Chondrocyte (in vitro differentiated cells): ENCODE data around the gene PTPRK. TPM values are rescaled to one million over a fixed set of nuclear protein-coding genes. Genes with fewer than 3 reads are reported as not detected.

ENCODE experiments used
- DNase-seq: peaks from one replicate; pipeline ENCODE4 v3.0.0; 2021; ENCODE audit warnings: mixed read lengths, low spot score
- H3K27ac Mint-ChIP-seq: one replicate; pipeline ENCODE4 v1.8.0; 2021; ENCODE audit warnings: mild to moderate bottlenecking, moderate library complexity, mixed read lengths; ENCODE audit not compliant: unreplicated experiment
- H3K27me3 Mint-ChIP-seq: 2 replicates; pipeline ENCODE4 v1.8.0; 2021; ENCODE audit warnings: low read depth, mixed read lengths
- H3K36me3 Mint-ChIP-seq: 2 replicates; pipeline ENCODE4 v1.8.0; 2021; ENCODE audit warnings: low read depth, mixed read lengths
- H3K4me1 Mint-ChIP-seq: 2 replicates; pipeline ENCODE4 v1.8.0; 2021; ENCODE audit warnings: low read depth, mild to moderate bottlenecking, mixed read lengths
- H3K4me3 Mint-ChIP-seq: one replicate; pipeline ENCODE4 v1.8.0; 2021; ENCODE audit warnings: mild to moderate bottlenecking, moderate library complexity, mixed read lengths; ENCODE audit not compliant: unreplicated experiment
- H3K9me3 Mint-ChIP-seq: 2 replicates; pipeline ENCODE4 v1.8.0; 2021; ENCODE audit warnings: low read depth, mixed read lengths
- total RNA-seq: library from RNA; stranded (reverse); gene quantifications from 3 replicates; pipeline ENCODE4 v1.2.1, GENCODE V29; 2021
- TF ChIP-seq, protein P1 (sequence below): fragments of 200-600 bp; sonication (generic); IDR thresholded peaks from 2 replicates; pipeline ENCODE4 v1.5.0; 2021; ENCODE audit warnings: antibody characterized with exemption, mild to moderate bottlenecking, moderate library complexity

The PTPRK gene
- total RNA-seq, 1 donor from 2014 or later, result 63.3 TPM

DNA sequence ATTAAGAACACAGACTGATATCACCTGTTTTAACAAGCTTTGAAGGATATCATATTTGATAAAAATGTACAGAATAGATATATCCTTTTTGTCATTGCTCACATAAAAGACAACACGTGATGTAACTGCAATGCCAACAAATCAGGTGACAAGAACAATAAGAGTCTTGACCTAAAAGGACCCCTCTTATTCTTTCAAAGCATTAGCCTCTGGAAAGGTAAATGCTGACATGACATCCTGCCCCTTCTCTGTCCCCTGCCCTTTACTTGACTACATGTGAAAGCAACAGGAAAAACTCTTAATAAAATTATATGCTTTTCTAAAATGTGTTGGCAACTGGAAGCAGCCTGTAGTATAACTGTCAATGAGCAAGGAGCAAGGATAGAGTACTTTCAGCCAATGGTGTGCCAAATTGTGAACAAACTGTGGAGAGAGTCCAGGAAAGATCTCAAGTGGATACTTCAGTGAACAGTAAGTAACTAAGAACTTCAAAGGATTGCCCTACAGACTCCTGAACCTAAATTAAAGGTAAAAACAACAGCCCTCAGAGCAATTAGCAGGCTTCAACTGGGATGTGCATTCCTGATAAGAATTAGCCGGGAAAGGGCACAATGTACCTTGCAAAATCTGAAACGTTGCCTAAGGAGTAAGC lies 16.3 kb downstream of the PTPRK start:
- DNase-seq, result no peak
- Mint-ChIP-seq H3K4me3 (no peak overlapping the region), H3K36me3 (no peaks in the 10 kb centered on the region), H3K4me1 (peaks cover 78% of the 10 kb centered on the region), H3K27me3 (no peaks in the 10 kb centered on the region), H3K9me3 (no peaks in the 10 kb centered on the region), H3K27ac (no peak overlapping the region)
- TF ChIP-seq, protein P1, sequence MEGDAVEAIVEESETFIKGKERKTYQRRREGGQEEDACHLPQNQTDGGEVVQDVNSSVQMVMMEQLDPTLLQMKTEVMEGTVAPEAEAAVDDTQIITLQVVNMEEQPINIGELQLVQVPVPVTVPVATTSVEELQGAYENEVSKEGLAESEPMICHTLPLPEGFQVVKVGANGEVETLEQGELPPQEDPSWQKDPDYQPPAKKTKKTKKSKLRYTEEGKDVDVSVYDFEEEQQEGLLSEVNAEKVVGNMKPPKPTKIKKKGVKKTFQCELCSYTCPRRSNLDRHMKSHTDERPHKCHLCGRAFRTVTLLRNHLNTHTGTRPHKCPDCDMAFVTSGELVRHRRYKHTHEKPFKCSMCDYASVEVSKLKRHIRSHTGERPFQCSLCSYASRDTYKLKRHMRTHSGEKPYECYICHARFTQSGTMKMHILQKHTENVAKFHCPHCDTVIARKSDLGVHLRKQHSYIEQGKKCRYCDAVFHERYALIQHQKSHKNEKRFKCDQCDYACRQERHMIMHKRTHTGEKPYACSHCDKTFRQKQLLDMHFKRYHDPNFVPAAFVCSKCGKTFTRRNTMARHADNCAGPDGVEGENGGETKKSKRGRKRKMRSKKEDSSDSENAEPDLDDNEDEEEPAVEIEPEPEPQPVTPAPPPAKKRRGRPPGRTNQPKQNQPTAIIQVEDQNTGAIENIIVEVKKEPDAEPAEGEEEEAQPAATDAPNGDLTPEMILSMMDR, result no peak

DNA sequence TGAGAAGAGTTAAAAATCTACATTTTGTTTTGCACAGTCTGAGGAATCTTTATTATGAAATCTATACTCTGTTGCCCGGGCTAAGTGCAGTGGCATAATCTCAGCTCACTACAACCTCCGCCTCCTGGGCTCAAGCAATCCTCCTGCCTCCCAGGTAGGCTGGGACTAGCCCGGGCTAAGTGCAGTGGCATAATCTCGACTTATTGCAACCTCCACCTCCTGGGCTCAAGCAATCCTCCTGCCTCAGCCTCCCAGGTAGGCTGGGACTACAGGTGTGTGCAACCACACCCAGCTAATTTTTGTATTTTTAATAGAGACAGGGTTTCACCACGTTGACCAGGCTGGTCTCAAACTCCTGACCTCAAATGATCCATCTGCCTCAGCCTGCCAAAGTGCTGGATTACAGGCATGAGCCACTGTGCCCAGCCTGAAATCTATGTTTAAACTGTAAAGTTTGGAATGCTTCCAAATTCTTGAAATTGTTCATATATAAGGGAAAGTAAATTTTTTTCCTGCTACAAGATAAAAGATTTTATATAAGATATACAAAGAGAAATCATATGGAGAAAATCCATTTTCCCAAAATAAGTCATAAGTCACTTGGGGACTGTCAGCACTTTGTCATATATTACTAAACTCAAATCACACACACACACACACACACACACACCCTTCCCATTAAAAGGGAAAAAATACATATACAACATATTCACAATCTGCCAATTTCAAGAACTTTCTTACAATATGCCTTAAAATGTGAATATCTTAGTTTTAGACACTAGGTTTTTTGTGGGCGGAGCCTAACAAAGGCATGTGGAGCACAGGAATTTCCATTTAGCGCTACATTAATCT lies 19.4 kb downstream of the PTPRK start:
- Mint-ChIP-seq H3K4me3 (no peak overlapping the region), H3K27me3 (no peaks in the 10 kb centered on the region), H3K36me3 (no peaks in the 10 kb centered on the region), H3K27ac (peak overlapping the region; percentile 82), H3K4me1 (peaks cover 66% of the 10 kb centered on the region), H3K9me3 (no peaks in the 10 kb centered on the region)
- no peak for DNase-seq
- TF ChIP-seq, protein P1, result no peak

DNA sequence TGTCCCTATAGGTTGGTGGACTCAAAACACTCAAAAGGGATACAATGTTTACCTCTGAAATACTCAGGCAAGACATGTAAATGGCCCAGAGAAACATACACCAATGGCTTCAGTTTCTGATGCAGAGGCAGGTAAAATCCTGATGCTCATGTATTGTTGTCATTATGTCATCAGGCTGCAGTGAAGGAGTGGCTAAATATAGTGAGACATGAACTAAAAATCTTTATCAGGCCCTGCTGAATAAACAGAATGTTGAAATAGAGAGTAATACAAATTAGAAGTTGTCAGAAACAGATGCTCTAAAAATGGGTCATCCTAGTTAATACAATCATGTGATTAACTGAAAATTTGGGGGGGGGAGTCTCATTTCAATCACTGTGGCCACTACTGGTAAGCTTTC lies 20.4 kb downstream of the PTPRK start:
- Mint-ChIP-seq H3K4me1 (peaks cover 65% of the 10 kb centered on the region), H3K4me3 (no peak overlapping the region), H3K36me3 (no peaks in the 10 kb centered on the region), H3K27me3 (no peaks in the 10 kb centered on the region), H3K27ac (peak overlapping the region; percentile 82), H3K9me3 (no peaks in the 10 kb centered on the region)
- TF ChIP-seq, protein P1, result no peak
- no peak for DNase-seq

DNA sequence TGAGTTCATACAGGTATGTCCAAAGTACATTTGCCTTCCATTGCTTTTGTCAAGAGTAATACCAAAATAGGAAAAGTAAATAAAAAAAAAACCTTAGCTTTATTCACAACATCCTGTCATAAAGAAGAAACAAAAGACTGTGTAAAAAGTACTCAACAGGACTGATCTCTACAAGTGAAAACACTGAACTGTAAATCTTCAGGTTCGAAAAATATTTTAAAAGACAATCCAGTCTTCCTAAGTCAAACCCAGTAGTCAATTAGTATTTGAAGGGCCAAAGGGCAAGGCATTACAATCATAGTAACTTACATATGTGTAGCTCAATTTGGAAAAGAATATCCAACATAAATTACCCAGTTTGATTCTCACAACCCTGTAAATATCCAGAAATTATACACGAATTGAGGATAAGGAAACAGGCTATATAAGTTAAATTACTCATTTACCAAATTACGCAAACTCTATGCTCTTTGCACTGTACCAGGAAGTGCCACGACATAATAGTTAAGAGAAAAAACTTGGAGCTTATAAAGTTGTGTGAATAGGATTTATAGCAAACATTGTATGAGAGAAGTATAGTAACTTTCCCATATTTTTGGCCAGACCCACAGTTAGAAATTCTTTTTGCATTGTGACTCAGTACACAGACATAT lies 21.2 kb downstream of the PTPRK start:
- no peaks in the 10 kb centered on the region for H3K27me3 Mint-ChIP-seq
- H3K36me3 Mint-ChIP-seq, result no peaks in the 10 kb centered on the region
- no peak for DNase-seq
- peak overlapping the region; percentile 65 for H3K27ac Mint-ChIP-seq
- H3K4me3 Mint-ChIP-seq, result no peak overlapping the region
- H3K9me3 Mint-ChIP-seq, result no peaks in the 10 kb centered on the region
- TF ChIP-seq, protein P1, result no peak
- H3K4me1 Mint-ChIP-seq, result peaks cover 65% of the 10 kb centered on the region

DNA sequence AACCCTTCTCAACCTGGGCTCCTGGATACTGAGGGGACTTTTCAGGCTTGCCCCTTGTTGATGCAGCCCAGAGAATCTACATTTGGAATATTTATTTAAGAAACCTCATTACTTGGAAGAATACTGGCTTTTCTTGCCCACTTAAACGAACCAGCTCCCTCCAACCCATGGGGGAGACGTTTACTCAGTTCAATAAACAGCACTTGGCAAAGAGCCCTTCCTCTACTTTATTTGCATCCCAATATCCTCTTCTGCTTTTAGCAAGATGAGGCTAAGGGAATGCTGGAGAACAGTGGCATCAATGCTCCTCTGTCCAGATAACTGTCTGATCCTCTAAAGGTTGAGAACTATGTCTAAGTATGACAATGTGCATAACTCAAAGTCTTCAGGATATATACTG lies 22.2 kb downstream of the PTPRK start:
- no peak for DNase-seq
- no peaks in the 10 kb centered on the region for H3K36me3 Mint-ChIP-seq
- peaks cover 68% of the 10 kb centered on the region for H3K4me1 Mint-ChIP-seq
- no peaks in the 10 kb centered on the region for H3K27me3 Mint-ChIP-seq
- H3K4me3 Mint-ChIP-seq, result no peak overlapping the region
- TF ChIP-seq, protein P1, result no peak
- peak overlapping the region; percentile 79 for H3K27ac Mint-ChIP-seq
- no peaks in the 10 kb centered on the region for H3K9me3 Mint-ChIP-seq
